H9 (cell line): ENCODE data around the gene CAND2. TPM values are rescaled to one million over a fixed set of nuclear protein-coding genes. Genes with fewer than 3 reads are reported as not detected.

Source experiments
- DNase-seq: peaks from one replicate; pipeline ENCODE4 v3.0.0-alpha.2; 2017
- H2AFZ ChIP-seq: one replicate; pipeline ENCODE4 v1.6.1; 2013; ENCODE audit warnings: mild to moderate bottlenecking, low read length, control low read depth, moderate library complexity
- H2AK5ac ChIP-seq: 2 replicates; pipeline ENCODE4 v1.6.1; 2013; ENCODE audit warnings: low read length, control low read depth, mixed read lengths; ENCODE audit not compliant: insufficient read length
- H2BK120ac ChIP-seq: one replicate; pipeline ENCODE4 v1.6.1; 2013; ENCODE audit warnings: low read depth, mild to moderate bottlenecking, low read length, control low read depth, inconsistent platforms; ENCODE audit not compliant: poor library complexity, severe bottlenecking
- H2BK12ac ChIP-seq: 2 replicates; pipeline ENCODE4 v1.6.1; 2013; ENCODE audit warnings: low read length, control low read depth, mixed read lengths, low read depth; ENCODE audit not compliant: insufficient read length
- H2BK15ac ChIP-seq: 2 replicates; pipeline ENCODE4 v1.6.1; 2013; ENCODE audit warnings: low read depth, low read length, control low read depth
- H2BK20ac ChIP-seq: one replicate; pipeline ENCODE4 v1.6.1; 2013; ENCODE audit warnings: low read depth, mild to moderate bottlenecking, low read length, control low read depth, inconsistent platforms; ENCODE audit not compliant: poor library complexity, severe bottlenecking
- H2BK5ac ChIP-seq: 2 replicates; pipeline ENCODE4 v1.6.1; 2013; ENCODE audit warnings: low read length, control low read depth, mixed read lengths; ENCODE audit not compliant: insufficient read length
- H3K14ac ChIP-seq: 2 replicates; pipeline ENCODE4 v1.6.1; 2013; ENCODE audit warnings: low read length, control low read depth; ENCODE audit not compliant: insufficient read depth
- H3K18ac ChIP-seq: 2 replicates; pipeline ENCODE4 v1.6.1; 2013; ENCODE audit warnings: low read depth, mild to moderate bottlenecking, mixed read lengths, low read length, control low read depth; ENCODE audit not compliant: insufficient read length
- H3K23ac ChIP-seq: 2 replicates; pipeline ENCODE4 v1.6.1; 2013; ENCODE audit warnings: low read length, control low read depth, mixed read lengths, low read depth; ENCODE audit not compliant: insufficient read length
- H3K23me2 ChIP-seq: 2 replicates; pipeline ENCODE4 v1.6.1; 2013; ENCODE audit warnings: low read depth, mild to moderate bottlenecking, mixed read lengths, low read length, control low read depth; ENCODE audit not compliant: insufficient read length, poor library complexity, severe bottlenecking
- H3K27ac ChIP-seq: 2 replicates; pipeline ENCODE4 v1.5.1; 2013; ENCODE audit warnings: low read length, control low read depth, mixed read lengths, low read depth; ENCODE audit not compliant: insufficient read length
- H3K27me3 ChIP-seq: 2 replicates; pipeline ENCODE4 v1.6.1; 2013; ENCODE audit warnings: low read length, control low read depth, inconsistent platforms; ENCODE audit not compliant: insufficient read depth
- H3K4ac ChIP-seq: 2 replicates; pipeline ENCODE4 v1.6.1; 2013; ENCODE audit warnings: low read depth, mild to moderate bottlenecking, control low read depth, inconsistent platforms, low read length, moderate library complexity
- H3K4me1 ChIP-seq: 2 replicates; pipeline ENCODE4 v1.6.1; 2013; ENCODE audit warnings: low read length, control low read depth, inconsistent platforms; ENCODE audit not compliant: insufficient read depth
- H3K4me2 ChIP-seq: 2 replicates; pipeline ENCODE4 v1.6.1; 2013; ENCODE audit warnings: low read length, control low read depth, mixed read lengths; ENCODE audit not compliant: insufficient read length, insufficient read depth
- H3K56ac ChIP-seq: 2 replicates; pipeline ENCODE4 v1.6.1; 2013; ENCODE audit warnings: low read depth, mild to moderate bottlenecking, mixed read lengths, low read length, control low read depth; ENCODE audit not compliant: insufficient read length
- H3K79me1 ChIP-seq: 2 replicates; pipeline ENCODE4 v1.6.1; 2013; ENCODE audit warnings: low read depth, mild to moderate bottlenecking, moderate library complexity, low read length, control low read depth, inconsistent platforms; ENCODE audit not compliant: insufficient read depth, poor library complexity, severe bottlenecking
- H3K79me2 ChIP-seq: 2 replicates; pipeline ENCODE4 v1.6.1; 2013; ENCODE audit warnings: low read length, control low read depth, inconsistent platforms; ENCODE audit not compliant: insufficient read depth
- H3K9ac ChIP-seq: 2 replicates; pipeline ENCODE4 v1.6.1; 2013; ENCODE audit warnings: low read length, control low read depth, mixed read lengths; ENCODE audit not compliant: insufficient read length; ENCODE audit errors: extremely low read depth
- H3K9me3 ChIP-seq: one replicate; pipeline ENCODE4 v1.6.1; 2013; ENCODE audit warnings: low read depth, low read length, inconsistent platforms; ENCODE audit not compliant: control insufficient read depth
- H3T11ph ChIP-seq: one replicate; pipeline ENCODE4 v1.6.1; 2013; ENCODE audit warnings: mild to moderate bottlenecking, low read length, control low read depth, inconsistent platforms
- H4K20me1 ChIP-seq: one replicate; pipeline ENCODE4 v1.6.1; 2013; ENCODE audit not compliant: control insufficient read depth, insufficient read length, insufficient read depth
- H4K5ac ChIP-seq: 2 replicates; pipeline ENCODE4 v1.6.1; 2013; ENCODE audit warnings: low read depth, mild to moderate bottlenecking, mixed read lengths, low read length, control low read depth; ENCODE audit not compliant: insufficient read length
- H4K8ac ChIP-seq: replicated peaks from 2 replicates; pipeline ENCODE4 v1.6.1; 2013; ENCODE audit warnings: low read length, control low read depth, mixed read lengths, low read depth; ENCODE audit not compliant: insufficient read length
- H4K91ac ChIP-seq: 2 replicates; pipeline ENCODE4 v1.6.1; 2013; ENCODE audit warnings: low read depth, mild to moderate bottlenecking, moderate library complexity, mixed read lengths, low read length, control low read depth; ENCODE audit not compliant: insufficient read length
- H3K27ac Mint-ChIP-seq, 3 experiments: 2 replicates in 2 of 3; 3 replicates in 1 of 3; pipeline ENCODE4 v1.8.0; 2020 to 2021; ENCODE audit warnings: mixed read lengths in 3 of 3, mild to moderate bottlenecking in 1 of 3, moderate library complexity in 1 of 3
- H3K27me3 Mint-ChIP-seq: 2 replicates; pipeline ENCODE4 v1.8.0; 2021; ENCODE audit warnings: low read depth, mild to moderate bottlenecking, moderate library complexity, mixed read lengths
- H3K36me3 Mint-ChIP-seq, 3 experiments: 2 replicates in 2 of 3; 3 replicates in 1 of 3; pipeline ENCODE4 v1.8.0; 2020 to 2021; ENCODE audit warnings: low read depth in 3 of 3, mixed read lengths in 3 of 3; ENCODE audit not compliant: insufficient read depth in 1 of 3
- H3K4me1 Mint-ChIP-seq, 2 experiments: 2 replicates each; pipeline ENCODE4 v1.8.0; 2020; ENCODE audit warnings: mixed read lengths in 2 of 2
- H3K4me3 Mint-ChIP-seq, 2 experiments: 2 replicates in 1 of 2; 3 replicates in 1 of 2; pipeline ENCODE4 v1.8.0; 2020 to 2021; ENCODE audit warnings: mild to moderate bottlenecking in 2 of 2, mixed read lengths in 2 of 2, moderate library complexity in 1 of 2
- H3K9me3 Mint-ChIP-seq, 2 experiments: 2 replicates in 1 of 2; 3 replicates in 1 of 2; pipeline ENCODE4 v1.8.0; 2020; ENCODE audit warnings: mild to moderate bottlenecking in 2 of 2, mixed read lengths in 2 of 2, moderate library complexity in 1 of 2
- WGBS: extraction: QIAGEN DNeasy Blood & Tissue Kit; methylation state at CpG from one replicate; pipeline ENCODE4 v1.1.7; 2013; ENCODE audit warnings: missing lambda C conversion rate, low lambda C conversion rate, mixed read lengths; ENCODE audit not compliant: insufficient read length; ENCODE audit errors: extremely low coverage; 5-methylcytosine and 5-hydroxymethylcytosine counted together
- total RNA-seq: library from RNA; stranded (reverse); gene quantifications from 2 replicates; pipeline ENCODE4 v1.2.1, GENCODE V29; 2021
- TF ChIP-seq, protein P1 (sequence below): fragments of 200-600 bp; sonication (generic); conservative IDR thresholded peaks from 3 replicates; pipeline ENCODE4 v1.8.0; 2021; ENCODE audit warnings: antibody characterized with exemption, mild to moderate bottlenecking

CAND2 gene
- total RNA-seq, 1 experiment from 2014 or later, result 10.7 TPM

DNA sequence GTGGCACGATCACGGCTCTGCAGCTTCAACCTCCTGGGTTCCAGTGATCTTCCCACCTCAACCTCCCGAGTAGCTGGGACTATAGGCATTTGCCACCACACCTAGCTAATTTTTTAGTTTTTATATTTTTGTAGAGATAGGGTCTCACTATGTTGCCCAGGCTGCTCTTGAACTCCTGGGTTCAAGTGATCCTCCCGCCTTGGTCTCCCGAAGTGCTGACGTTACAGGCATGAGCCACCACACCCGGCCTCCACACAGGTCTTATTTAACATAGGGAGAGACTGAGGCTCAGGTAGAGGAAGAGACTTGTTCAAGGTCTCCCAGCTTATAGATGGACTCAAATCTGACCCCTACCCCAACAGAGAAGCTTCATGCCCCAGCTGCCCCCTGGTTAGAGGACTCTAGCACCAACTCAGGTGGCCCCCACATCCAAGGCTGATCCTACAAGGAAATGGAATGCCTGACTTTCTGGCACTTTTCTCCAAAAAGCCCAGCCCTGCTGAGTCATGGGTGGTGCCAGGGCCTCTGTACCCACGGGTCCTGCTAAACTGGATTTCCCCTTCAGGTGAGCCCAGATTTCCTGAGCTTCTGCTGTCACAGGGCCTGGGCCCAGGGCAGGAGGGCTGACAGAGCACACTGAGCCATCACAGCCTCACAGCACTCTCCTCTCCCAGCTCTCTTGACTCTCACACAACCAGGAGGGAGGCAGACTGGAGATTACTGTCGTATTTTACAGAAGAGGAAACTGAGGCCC, 43.0 kb upstream of the CAND2 start:
- no peak overlapping the region for H3K14ac ChIP-seq
- no peak overlapping the region for H2BK12ac ChIP-seq
- H3K4me2 ChIP-seq, result no peak overlapping the region
- H3K27me3 ChIP-seq, result no peaks in the 10 kb centered on the region
- no peak overlapping the region for H2BK5ac ChIP-seq
- no peaks in the 10 kb centered on the region for H3K36me3 Mint-ChIP-seq
- no peaks in the 10 kb centered on the region for H3K79me1 ChIP-seq
- H4K91ac ChIP-seq, result no peak overlapping the region
- H3K4ac ChIP-seq, result no peak overlapping the region
- no peak overlapping the region for H2BK120ac ChIP-seq
- H4K5ac ChIP-seq, result no peak overlapping the region
- H3K18ac ChIP-seq, result no peak overlapping the region
- H3K23ac ChIP-seq, result no peak overlapping the region
- H3K27ac ChIP-seq, result no peak overlapping the region
- no peaks in the 10 kb centered on the region for H3K4me1 ChIP-seq
- no CpG with 5 or more reads among the region's 9 CpGs for WGBS
- no peak overlapping the region; a peak in 1 of 7 replicates for H3K27ac Mint-ChIP-seq
- H3K4me3 Mint-ChIP-seq, result no peak overlapping the region
- H4K8ac ChIP-seq, result no peak overlapping the region
- no peak overlapping the region for H3K56ac ChIP-seq
- no peaks in the 10 kb centered on the region for H3K9me3 ChIP-seq
- no peak overlapping the region for H2AFZ ChIP-seq
- no peak overlapping the region for H3K9ac ChIP-seq
- no peak overlapping the region for H3T11ph ChIP-seq
- no peak overlapping the region for H2BK20ac ChIP-seq
- H3K23me2 ChIP-seq, result no peaks in the 10 kb centered on the region
- no peaks in the 10 kb centered on the region for H3K9me3 Mint-ChIP-seq
- DNase-seq, result no peak
- no peaks in the 10 kb centered on the region for H3K79me2 ChIP-seq
- H2BK15ac ChIP-seq, result no peak overlapping the region
- H4K20me1 ChIP-seq, result no peaks in the 10 kb centered on the region
- H3K27me3 Mint-ChIP-seq, result no peaks in the 10 kb centered on the region
- peaks cover 3% of the 10 kb centered on the region in 2 experiments for H3K4me1 Mint-ChIP-seq
- no peak overlapping the region for H2AK5ac ChIP-seq
- TF ChIP-seq, protein P1, sequence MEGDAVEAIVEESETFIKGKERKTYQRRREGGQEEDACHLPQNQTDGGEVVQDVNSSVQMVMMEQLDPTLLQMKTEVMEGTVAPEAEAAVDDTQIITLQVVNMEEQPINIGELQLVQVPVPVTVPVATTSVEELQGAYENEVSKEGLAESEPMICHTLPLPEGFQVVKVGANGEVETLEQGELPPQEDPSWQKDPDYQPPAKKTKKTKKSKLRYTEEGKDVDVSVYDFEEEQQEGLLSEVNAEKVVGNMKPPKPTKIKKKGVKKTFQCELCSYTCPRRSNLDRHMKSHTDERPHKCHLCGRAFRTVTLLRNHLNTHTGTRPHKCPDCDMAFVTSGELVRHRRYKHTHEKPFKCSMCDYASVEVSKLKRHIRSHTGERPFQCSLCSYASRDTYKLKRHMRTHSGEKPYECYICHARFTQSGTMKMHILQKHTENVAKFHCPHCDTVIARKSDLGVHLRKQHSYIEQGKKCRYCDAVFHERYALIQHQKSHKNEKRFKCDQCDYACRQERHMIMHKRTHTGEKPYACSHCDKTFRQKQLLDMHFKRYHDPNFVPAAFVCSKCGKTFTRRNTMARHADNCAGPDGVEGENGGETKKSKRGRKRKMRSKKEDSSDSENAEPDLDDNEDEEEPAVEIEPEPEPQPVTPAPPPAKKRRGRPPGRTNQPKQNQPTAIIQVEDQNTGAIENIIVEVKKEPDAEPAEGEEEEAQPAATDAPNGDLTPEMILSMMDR, result no peak
